Esophagus muscularis mucosa (tissue), 4 donors: ENCODE data around the gene ANKS1B. TPM values are rescaled to one million over a fixed set of nuclear protein-coding genes. Genes with fewer than 3 reads are reported as not detected.

ENCODE experiments used
- DNase-seq: peaks from one replicate; pipeline ENCODE4 v3.0.0-alpha.2; 2017; ENCODE audit errors: extremely low spot score
- H3K27ac ChIP-seq, 4 donors: fragments of 200-600 bp; sonication (generic); replicated peaks in 1 of 4; 1 replicate in 3 of 4; 2 replicates in 1 of 4; pipeline ENCODE4 v1.5.1; 2016 to 2019; ENCODE audit warnings: mild to moderate bottlenecking in 1 of 4
- H3K27me3 ChIP-seq, 4 donors: fragments of 200-600 bp; sonication (generic); one replicate each; pipeline versions ENCODE4 v1.5.1 to v1.6.0; 2016 to 2019
- H3K36me3 ChIP-seq, 4 donors: fragments of 200-600 bp; sonication (generic); one replicate each; pipeline ENCODE4 v1.5.1; 2016 to 2019
- H3K4me1 ChIP-seq, 4 donors: fragments of 200-600 bp; sonication (generic); one replicate each; pipeline ENCODE4 v1.5.1; 2016 to 2019
- H3K4me3 ChIP-seq, 4 donors: fragments of 200-600 bp; sonication (generic); 1 replicate in 2 of 4; 2 replicates in 2 of 4; pipeline ENCODE4 v1.5.1; 2016 to 2019; ENCODE audit warnings: mild to moderate bottlenecking in 4 of 4, moderate library complexity in 1 of 4
- H3K9me3 ChIP-seq, 4 donors: fragments of 200-600 bp; sonication (generic); 1 replicate in 3 of 4; 2 replicates in 1 of 4; pipeline ENCODE4 v1.5.1; 2016 to 2019
- CTCF ChIP-seq, 3 experiments: fragments of 200-600 bp in 2 of 3; fragments of 450-650 bp in 1 of 3; sonication (generic) in 2 of 3; IDR thresholded peaks; one replicate each; pipeline ENCODE4 v1.5.1; 2017 to 2019; ENCODE audit warnings: antibody characterized with exemption in 3 of 3, mild to moderate bottlenecking in 2 of 3, moderate library complexity in 1 of 3
- EP300 ChIP-seq: sonication (generic); formaldehyde crosslinking; IDR thresholded peaks from one replicate; pipeline ENCODE4 v1.6.1; 2017; ENCODE audit warnings: antibody characterized with exemption
- POLR2A ChIP-seq: fragments of 450-650 bp; IDR thresholded peaks from one replicate; pipeline ENCODE4 v1.6.1; 2017; ENCODE audit warnings: antibody characterized with exemption, moderate library complexity, mild to moderate bottlenecking, low read depth
- POLR2AphosphoS5 ChIP-seq, 2 donors: sonication (generic); formaldehyde crosslinking; IDR thresholded peaks; one replicate each; pipeline ENCODE4 v1.6.1; 2017; ENCODE audit warnings: antibody characterized with exemption in 2 of 2
- WGBS: methylation state at CpG from one replicate; pipeline ENCODE4 v1.1.5; 2018; 5-methylcytosine and 5-hydroxymethylcytosine counted together
- intact Hi-C: fragments of 100-400 bp; cut with DNase I; formaldehyde crosslinking; loops from one replicate; pipeline ENCODE4 v1.15.1; 2023
- total RNA-seq, 4 donors: library from RNA; depleted of rRNA; stranded (reverse); fragments of >200 nt; gene quantifications; one replicate each; pipeline versions ENCODE4 v1.1.0 to v1.2.1, GENCODE V29; 2016

ANKS1B gene
- total RNA-seq, 4 donors from 2014 or later = 20.4 to 28.7 (median 21.6) TPM

DNA sequence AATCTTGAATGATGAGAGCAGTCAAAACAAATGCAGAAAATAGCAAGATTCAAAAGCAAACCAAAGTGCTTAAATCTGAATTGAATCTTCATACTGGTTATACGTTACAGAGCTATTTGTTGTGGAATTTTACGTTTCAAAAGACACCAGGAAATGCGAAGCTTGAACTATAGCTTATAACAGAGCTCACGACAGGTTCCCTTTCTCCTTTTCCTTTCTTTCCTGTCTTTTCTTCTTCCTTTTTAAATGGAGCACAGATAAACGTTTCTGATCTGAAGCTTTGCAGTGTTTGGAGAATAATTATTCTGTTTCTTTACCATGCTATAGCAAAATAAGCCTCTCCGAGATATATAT is 829.8 kb downstream of the ANKS1B start:
- 39% methylated on average over 6 of the region's 6 CpGs for WGBS
- Histone ChIP-seq H3K4me3 (no peak overlapping the region), H3K9me3 (no peaks in the 10 kb centered on the region), H3K4me1 (peaks cover 0 to 7% (median 0%) of the 10 kb centered on the region in 4 donors), H3K36me3 (no peaks in the 10 kb centered on the region), H3K27me3 (no peaks in the 10 kb centered on the region), H3K27ac (no peak overlapping the region)
- DNase-seq = no peak
- intact Hi-C loops = no loop called here
- TF ChIP-seq POLR2AphosphoS5 (IDR thresholded peaks at IDR 0.05) (no peak), POLR2A (no peak), CTCF (IDR thresholded peaks at IDR 0.05) (no peak), EP300 (no peak)

GRCh38 chr12:99154216-99154982 is 830.3 kb downstream of the ANKS1B start:
- H3K4me3 ChIP-seq = no peak overlapping the region
- peaks cover 0 to 7% (median 0%) of the 10 kb centered on the region in 4 donors for H3K4me1 ChIP-seq
- no peaks in the 10 kb centered on the region for H3K36me3 ChIP-seq
- no peaks in the 10 kb centered on the region for H3K27me3 ChIP-seq
- TF ChIP-seq POLR2A (no peak), CTCF (IDR thresholded peaks at IDR 0.05) (no peak), EP300 (no peak), POLR2AphosphoS5 (IDR thresholded peaks at IDR 0.05) (no peak)
- WGBS = 50% methylated on average over 17 of the region's 17 CpGs
- H3K9me3 ChIP-seq = no peaks in the 10 kb centered on the region
- DNase-seq = no peak
- intact Hi-C loops = no loop called here
- H3K27ac ChIP-seq = no peak overlapping the region

DNA sequence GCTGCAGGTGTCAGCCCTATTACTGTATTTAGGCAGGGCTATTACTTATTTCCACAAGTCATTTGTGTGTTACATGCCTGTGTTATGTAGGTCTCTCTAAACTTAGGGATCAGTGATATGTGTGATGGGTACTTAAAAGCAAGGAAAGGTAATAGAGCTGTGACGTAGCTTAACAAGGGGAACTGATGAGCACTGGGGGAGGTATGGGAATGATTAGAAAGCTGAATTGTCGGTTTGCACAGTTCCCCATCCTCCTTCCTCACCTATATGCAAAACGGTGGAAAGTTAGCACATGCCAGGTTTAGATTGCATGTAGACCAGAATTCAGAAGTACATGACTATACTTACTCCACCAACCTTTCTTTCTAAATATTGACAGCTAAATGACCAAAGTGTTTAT is 831.4 kb downstream of the ANKS1B start:
- no peaks in the 10 kb centered on the region for H3K9me3 ChIP-seq
- WGBS = 77% methylated on average over 3 of the region's 3 CpGs
- TF ChIP-seq POLR2A (no peak), POLR2AphosphoS5 (IDR thresholded peaks at IDR 0.05) (no peak), EP300 (no peak), CTCF (IDR thresholded peaks at IDR 0.05) (no peak)
- no peak for DNase-seq
- H3K27ac ChIP-seq = no peak overlapping the region
- intact Hi-C loops = no loop called here
- H3K36me3 ChIP-seq = no peaks in the 10 kb centered on the region
- H3K4me3 ChIP-seq = no peak overlapping the region
- H3K4me1 ChIP-seq = peaks cover 0 to 7% (median 0%) of the 10 kb centered on the region in 4 donors
- no peaks in the 10 kb centered on the region for H3K27me3 ChIP-seq

DNA sequence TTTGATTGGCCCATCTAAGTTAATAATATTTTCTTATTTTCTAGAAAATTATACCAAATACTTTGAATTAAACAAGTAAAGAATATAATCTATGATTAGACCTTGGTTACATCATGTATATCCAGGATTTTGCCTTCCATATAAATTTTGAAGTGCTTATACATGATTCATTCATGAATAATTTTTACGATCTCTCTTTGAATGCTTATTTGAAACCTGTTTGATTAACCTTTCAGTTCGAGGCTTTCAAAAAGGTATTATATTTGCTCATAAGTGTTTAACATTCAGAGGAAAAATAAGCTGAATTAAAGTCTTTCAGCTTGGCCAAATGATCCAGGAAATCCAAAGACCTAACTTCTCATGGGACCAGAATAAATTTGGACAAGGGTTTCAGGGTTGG is 832.4 kb downstream of the ANKS1B start:
- WGBS = 80% methylated on average over 2 of the region's 2 CpGs
- intact Hi-C loops = no loop called here

More for the DNA sequence above, 832.4 kb downstream of the ANKS1B start:
- no peaks in the 10 kb centered on the region for H3K9me3 ChIP-seq
- no peaks in the 10 kb centered on the region for H3K36me3 ChIP-seq
- TF ChIP-seq POLR2A (no peak), CTCF (IDR thresholded peaks at IDR 0.05) (no peak), POLR2AphosphoS5 (IDR thresholded peaks at IDR 0.05) (no peak), EP300 (no peak)
- peaks cover 0 to 7% (median 0%) of the 10 kb centered on the region in 4 donors for H3K4me1 ChIP-seq
- H3K27me3 ChIP-seq = no peaks in the 10 kb centered on the region
- H3K4me3 ChIP-seq = no peak overlapping the region
- no peak overlapping the region for H3K27ac ChIP-seq
- DNase-seq = no peak
